ENCODE results near the gene ETF1.

The ETF1 gene

DNA sequence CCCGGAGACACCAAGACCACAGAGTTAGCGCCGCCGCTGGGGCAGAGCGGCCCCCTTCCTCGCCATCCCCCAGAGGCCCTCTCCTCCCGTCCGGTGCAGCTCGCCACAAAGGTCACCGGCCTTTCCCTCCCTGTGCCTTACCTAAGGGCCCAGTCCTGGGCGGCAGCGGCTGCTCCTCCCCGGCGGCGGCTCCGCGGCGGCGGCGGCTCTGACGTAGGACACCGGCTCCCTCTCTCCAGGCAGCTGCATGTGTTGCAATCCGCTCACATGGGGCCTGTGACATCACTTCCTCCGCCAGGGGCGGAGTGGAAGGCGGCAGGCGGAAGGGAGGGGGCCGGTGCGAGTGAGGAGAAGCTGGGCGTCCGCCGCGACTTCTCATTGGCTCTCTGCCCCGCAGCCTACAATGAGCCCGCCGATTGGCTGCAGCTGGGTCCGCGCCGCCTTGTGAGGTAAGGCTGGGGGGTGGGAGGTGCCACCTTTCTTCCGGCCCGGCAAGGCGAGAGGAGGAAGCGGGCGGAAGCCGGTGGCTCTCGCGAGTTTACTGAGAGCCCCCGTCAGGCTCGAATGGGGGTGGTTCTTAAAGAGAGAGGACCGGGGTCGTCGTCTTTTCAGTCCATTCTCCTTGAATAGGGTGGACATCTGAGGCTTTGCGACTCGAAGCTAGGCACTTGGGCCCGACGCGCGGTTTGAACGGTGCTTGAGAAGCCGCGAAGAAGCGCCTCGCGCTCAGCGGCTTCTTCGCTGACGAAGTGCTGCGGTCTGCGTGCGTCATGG, at the start of gene ETF1:
Gene ETF1 (minus strand): TSS at position 281 of the 774 bp plus-strand sequence. CDS start 318 bp downstream, outside the sequence.
- peak; percentile 97 for DNase-seq

DNA sequence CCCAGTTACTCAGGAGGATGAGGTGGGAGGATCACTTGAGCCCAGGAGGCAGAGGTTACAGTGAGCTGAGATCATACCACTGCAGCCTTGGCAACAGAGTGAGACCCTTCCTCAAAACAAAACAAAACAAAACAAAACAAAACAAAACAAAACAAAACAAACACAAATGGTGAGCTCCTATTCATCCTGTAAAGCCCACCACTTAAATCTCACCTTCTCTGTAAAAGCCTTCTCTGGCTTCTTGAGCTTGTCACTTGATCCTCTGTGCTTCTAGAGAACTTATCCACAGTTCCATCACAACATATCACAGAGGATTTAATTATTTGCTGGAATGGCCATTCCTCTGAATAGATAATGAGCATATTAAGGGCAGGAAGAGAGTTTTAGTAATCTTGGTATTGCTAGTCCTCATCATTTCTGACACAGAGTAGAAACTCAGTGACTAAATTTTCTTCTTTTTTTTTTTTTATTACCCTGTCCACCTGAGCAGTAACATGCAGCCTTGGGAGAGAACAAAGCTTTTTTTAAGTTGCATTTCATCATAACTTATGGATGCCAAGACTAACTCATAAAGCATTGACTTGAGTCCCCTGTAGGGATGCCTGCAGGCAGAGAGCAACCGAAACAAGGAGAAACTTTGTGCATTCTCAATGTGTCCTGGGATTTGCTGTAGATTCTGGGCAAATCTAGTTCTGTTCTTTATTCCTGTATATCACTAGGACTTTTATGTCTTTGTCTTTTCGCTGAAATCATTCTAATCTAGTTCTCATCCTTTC, 45.2 kb upstream of the ETF1 start:
- DNase-seq, result no peak

DNA sequence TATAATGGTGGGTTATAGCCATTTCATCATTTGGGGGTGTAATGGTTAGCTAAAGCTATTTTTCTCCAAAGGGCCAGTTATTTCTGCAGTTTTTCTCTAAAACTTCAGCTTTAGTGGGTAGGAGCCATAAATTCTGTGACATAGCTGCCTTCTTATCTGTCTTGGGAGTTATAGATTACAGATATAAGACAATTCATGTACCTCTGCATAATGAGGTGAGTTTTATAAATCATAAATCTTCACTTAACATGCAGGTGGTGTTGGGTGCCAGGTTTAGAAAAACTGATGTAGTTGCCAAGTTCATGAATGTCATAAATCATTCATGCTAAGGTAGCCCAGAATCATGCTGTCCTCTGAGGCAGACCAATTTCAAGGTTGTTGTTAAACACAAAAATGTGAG, 42.1 kb upstream of the ETF1 start:
- no peak for DNase-seq

DNA sequence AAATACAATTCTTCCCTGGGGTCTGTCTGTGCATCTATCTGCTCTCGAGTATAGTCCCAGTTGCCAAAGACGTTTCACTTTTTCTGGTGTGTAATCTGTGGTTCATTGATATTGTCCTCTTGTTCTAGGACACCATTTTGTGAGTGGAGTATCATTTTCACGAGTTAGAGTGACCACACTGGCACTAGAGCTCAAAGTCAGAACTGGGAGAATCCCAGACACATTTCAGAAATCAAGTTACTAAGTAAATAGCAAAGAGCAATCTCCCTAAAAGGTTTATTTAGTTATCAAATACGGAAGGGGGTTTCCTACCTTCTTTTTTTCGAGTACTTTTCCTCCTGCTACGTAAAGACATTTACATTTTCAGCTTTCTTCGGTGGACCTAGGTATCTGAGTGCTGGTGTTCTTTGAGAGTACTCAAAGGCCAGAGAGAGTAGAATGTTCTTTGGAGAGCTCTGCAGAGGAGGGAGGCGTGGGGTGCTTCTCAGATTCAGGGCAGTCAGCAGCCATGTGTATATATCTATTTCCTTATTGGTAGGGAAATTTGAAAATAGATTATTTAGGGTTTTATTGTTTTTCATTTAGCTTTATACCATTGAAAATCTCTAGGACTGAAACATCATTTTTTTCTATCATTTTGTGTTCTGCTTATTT, 41.1 kb upstream of the ETF1 start:
- no peak for DNase-seq

DNA sequence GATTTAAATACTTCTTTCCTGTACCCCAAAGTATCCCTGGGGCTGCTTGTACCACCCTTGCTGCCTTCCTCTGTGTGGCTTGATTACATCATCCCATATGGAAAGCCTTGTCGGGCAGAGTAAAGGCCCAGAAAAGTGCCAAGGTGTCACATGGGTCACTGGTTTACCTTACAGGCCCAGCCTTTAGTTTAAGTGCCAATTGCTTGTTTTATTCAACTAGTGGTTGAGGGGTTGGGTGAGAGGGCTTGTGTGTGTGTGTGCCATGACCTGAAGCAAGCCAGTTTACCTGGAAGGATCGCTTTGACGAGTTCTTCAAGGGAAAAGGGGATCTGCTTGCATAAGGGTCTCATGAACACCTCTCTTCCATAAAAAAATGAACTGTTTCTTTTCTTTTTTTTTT, 39.9 kb upstream of the ETF1 start:
- no peak for DNase-seq

DNA sequence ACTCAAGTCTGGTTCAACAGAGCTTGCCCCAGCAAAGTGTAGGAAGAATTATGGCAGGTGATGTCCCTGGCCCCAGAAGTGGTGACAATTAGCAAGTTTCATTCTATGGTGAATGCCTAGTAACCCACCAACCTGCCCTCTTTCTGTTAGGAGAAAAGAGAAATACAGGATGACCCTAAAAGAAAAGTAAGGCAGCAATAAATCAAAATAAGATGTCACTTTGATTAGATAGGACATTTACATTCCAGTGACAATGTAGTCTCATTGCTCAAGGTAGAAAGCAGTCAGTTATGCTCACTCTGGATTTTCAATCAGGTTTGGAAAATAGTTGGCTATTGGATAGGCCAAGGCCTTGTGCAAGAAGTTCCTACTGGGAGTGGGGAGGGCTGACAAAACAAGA, 37.7 kb upstream of the ETF1 start:
- no peak for DNase-seq

DNA sequence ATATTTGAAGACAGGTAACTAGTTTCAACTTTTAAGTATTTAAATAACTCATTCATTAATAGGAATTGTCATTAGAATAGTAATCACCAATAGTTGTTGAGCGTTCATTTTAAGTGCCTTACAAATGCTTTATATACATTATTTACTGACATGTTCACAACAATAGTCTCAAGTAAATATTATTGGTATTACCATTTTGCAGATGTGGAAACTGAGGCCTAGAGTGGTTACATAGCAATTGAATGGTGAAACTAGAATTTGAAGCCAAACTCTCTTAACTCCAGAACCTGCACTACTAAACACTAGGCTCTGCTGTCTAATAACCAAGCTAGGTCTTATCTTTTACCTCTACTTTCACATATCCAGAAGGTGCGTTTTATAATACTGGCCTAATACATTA, 37.0 kb upstream of the ETF1 start:
- DNase-seq, result no peak

DNA sequence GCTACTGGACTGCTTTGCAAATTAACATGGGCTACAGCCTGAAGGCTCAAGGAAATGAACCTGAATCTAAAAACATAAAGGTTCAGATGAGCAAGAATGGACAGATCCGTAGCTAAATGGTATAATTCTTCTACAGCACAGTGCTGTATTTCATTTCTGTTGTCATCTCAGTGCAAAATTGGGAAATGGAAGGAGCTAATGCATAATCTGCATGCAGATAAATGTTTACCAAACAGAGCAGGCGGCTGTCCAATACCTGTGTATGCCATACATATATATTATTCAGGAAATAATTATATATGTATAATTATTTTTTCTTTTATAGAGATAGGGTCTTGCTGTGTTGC, 36.5 kb upstream of the ETF1 start:
- DNase-seq, result no peak

DNA sequence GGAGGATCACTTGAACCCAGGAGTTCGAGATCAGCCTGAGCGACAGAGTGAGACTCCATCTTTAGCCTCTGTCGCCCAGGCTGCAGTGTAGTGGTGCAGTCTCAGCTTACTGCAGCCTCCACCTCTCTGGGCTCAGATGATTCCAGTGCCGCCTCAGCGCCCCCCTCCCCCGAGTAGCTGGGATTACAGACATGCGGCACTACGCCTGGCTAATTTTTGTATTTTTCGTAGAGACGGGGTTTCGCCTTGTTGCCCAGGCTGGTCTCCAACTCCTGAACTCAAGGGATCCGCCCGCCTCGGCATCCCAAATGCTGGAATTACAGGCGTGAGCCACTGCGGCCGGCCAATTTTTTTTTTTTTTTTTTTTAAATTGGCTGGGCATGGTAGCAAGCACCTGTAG, 34.4 kb upstream of the ETF1 start:
- no peak for DNase-seq

DNA sequence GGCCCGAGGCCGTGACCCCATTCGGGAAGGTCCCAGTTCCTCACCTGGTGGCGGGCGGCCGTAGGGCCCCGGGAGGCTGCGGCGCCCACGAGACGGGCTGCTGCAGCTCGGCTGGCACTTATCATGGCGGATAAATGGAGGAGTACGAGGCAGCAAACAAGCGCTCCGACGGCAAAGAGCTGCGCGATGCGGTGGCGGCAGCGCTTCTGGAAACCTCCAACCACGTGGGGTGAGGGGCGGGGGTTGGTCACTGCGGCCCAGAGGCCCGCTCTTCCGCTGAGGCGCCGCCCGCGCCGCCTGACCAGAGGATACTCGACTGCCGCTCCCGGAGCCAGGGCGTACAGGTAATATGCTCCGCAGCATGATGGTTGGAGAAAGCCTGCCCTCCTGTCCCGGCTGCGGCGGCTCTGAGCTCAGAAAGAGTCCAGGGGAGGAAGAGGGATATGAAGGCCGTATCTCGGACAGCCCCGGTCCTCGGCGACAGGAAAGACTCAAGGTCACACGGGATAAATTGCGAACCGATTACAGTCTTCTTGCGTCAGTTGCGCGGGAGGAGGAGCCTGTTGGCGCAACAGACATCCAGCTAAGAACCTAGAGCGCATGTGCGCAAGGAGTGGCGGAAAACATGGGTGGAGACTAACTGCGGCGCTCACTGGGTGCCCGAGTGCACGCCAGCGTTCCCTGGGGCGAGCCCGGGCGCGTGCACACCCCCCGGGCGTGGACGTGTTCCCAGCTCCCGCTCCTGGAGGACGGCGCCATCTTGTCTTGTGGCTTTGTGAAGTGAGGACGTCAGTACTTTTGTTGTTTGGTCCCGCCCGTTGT, 32.4 kb upstream of the ETF1 start, which contains the start of gene HSPA9:
Gene HSPA9 (minus strand): TSS at position 208 of the 822 bp plus-strand sequence. CDS start 83 bp downstream, at position 125.
- peak; percentile 96 for DNase-seq

DNA sequence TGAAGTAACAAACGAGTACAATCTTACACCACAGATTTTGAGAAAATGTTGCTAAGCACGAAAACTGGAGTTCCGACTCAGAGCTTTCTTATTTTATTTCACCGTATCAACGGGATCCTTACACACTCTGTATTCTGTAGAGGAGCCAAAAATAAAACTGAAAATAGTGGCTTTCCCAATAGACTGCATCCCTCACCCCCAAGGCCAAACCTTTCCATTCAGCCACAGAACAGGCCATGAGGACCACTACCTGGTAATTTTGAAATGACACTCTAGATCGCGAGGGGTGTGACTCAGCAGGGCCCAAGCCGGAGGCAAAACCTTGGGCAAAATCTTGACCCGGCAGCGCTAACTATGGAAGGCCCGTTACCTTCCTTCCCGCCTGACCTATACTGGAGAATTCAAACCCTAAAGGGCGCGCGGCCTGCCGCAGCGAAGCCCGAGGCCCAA, 31.7 kb upstream of the ETF1 start:
- DNase-seq, result no peak

DNA sequence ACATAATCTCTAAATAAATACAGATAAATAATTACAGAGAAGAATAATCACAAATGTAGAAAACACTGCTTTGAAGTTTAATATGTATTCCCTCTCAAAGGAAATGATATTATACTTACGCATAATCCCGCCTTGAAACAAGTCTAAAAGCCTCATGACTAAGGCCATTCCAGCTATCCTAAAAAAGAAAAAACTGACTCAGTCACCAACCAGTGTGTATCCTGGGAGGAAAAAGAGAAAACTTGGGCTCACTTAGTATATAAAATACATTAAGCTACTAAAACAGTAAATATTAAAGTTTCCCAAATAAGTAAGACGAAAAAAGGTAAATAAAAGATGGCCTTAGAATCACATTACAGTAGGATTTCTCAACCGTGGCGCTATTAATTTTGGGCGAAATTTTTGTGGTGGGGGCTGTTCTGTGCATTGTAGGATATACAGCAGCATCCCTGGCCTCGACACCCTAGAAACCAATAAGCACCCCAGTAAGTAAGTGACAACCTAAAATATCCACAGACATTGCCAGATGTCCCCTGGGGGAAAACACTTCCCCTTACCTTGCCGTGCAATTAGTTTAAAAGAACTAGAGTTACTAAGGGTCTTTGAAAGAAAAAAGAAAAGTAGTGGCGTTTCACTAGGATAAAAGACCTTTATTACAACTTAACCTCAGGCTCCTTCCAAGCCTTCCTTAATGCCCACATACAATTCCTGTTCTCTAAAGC, 31.1 kb upstream of the ETF1 start:
- no peak for DNase-seq

DNA sequence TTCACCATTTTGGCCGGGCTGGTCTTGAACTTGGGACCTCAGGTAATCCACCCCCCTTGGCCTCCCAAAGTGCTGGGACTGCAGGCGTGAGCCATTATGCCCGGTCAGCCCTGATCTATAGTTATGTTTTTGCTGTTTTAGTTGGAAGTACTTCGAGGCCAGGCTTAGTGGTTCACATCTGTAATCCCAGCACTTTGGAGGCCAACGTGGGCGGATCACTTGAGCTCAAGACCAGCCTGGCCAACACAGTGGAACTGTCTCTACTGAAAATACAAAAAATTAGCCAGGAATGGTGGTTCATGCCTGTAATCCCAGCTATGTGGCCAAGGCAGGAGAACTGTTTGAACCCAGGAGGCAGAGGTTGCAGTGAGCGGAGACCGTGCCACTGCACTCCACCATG, 30.2 kb upstream of the ETF1 start:
- DNase-seq, result no peak

DNA sequence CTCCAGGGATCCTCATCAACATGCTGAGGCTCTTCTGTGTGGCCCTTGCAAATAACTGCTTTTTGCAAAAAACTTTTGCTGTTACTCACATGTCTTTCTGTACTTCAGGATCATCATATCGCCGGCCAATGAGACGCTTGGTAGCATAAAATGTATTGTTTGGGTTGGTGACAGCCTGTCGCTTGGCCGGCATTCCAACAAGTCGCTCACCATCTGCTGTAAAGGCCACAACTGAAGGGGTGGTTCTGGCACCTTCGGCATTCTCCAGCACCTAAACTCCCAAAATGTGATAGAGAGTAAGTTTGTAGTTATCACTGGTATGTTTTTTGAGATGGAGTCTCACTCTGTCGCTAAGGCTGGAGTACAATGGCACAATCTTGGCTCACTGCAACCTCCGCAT, 27.8 kb upstream of the ETF1 start:
- no peak for DNase-seq

DNA sequence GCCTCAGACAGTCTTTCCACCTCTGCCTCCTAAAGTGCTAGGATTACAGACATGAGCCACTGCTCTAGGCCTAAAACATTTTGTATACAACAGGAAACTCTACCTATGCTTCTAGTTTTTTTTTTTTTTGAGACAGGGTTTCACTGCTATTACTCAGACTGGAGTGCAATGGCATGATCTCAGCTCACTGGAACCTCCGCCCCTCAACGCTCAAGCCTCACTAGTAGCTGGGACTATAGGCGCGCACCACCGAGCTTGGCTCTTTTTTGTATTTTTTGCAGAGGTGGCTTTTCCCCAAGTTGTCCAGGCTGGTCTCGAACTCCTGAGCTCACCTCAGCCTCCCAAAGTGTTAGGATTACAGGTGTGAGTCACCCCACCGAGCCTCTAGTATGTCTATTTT, 26.7 kb upstream of the ETF1 start:
- no peak for DNase-seq

DNA sequence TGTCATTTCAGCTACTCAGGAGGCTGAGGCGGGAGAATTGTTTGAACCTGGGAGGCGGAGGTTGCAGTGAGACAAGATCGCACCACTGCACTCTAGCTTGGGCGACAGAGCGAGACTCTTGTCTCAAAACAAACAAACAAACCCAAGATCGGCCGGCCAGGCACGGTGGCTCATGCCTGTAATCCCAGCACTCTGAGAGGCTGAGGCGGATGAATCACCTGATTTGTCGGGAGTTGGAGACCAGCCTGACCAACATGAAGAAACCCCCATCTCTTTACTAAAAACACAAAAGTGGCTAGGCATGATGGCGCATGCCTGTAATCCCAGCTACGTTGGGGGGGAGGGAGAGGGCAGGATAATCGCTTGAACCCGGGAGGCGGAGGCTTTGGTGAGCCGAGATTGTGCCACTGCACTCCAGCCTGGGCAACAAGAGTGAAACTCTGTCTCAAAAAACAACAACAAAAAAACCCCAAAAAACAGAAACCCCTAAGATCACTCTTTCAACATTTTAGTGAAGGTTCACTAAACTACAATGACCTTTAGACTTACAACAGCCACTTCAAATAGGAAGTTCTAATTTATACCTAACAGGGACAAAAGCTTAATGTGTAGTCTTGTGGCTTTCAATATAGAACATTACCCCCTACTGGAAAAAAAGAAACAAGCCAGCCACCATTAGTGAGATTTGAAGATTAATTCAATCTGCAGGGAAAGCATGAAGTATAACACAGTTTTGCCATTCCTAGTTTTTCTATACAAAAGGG, 25.2 kb upstream of the ETF1 start:
- no peak for DNase-seq

DNA sequence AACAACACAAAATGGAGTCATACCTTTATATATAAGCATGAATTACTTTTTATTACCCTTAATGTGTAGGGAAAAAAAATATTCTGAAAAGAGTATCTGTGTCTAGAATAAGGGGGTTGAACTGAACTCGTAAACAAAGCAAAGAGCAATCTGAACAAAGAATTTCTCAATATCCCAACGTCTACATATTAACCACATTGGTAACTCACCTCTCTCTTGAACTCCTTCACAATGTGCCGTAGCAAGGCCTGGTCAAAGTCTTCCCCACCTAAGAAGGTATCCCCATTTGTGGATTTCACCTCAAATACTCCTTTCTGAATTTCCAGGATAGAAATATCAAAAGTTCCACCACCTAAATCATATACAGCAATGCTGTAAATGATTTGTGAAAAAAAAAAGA, 23.8 kb upstream of the ETF1 start:
- no peak for DNase-seq

DNA sequence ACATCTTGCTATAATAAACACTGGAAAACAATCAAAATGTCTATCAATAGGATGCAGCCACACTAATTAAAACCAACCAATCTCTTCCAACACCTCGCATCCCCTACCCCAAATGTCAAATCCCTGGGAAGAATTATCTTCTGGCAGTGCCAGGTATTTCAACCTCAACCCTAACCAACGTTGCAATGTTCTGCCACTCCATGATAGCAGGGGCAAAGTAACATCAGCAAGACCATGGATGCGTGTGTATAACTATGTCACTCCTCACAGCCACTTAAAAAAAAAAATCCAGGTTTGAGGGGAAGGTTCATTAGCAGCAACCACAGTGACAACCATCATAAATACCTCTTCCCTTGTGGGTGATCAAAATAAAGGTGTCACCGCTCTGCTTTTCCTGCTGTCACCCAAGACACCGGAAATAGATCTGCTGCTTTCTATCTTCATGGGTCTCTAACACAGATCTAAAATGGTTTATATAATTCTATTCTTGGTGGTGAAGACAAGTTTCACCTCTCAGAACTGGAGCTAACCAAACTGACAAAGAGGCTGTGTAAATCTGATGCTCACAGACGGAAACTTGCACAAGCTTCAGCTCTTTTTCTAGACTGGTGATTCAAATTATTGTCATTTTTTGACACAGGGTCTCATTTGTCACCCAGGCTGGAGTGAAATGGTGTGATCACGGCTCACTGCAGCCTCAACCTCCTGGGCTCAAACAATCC, 22.2 kb upstream of the ETF1 start:
- DNase-seq, result no peak

DNA sequence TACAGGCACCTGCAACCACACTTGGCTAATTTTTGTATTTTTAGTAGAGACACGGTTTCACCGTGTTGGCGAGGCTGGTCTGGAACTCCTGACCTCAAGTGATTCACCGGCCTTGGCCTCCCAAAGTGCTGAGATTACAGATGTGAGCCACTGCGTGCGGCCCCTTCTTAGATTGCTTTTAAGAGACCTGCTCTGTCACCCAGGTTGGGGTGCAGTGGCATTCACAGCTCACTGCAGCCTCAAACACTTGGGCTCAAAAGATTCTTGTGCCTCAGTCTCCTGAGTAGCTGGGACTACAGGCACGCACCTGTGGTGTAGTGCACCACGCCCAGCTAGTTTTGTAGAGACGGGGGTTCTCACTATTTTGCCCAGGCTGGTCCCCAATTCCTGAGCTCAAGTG, 21.2 kb upstream of the ETF1 start:
- DNase-seq, result no peak

DNA sequence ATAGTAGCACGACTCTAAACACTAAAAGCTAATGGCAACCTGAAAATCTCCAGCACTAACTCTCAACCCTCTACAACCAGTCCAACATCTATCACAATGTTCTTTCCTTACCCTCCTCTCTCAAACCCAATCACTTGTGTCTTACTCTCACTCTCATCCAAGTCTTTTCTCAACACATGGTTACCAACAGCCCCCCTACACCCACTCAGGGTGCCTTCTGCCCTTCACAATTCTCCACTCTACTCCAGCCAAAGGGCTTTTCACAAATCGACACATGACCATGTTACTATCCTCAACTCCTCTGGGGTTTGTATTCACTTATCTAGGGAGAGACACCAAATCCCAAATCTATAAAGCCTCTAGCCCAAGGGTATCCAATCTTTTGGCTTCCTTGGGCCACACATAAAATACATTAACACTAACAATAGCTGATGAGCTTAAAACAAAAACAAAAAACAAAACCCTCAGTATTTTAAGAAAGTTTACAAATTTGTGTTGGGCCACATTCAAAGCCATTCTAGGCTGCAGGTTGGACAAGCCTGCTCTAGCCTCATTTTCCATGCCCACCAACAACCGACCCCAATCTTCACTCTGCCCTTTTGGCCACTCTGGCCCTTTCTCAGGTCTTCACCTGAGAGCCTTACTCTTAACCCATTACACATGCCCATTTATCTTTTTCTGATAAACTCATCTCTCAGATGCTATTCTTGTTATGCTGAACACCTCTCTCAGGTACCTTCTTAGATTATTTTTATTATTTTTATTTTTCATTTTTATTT, 20.5 kb upstream of the ETF1 start:
- DNase-seq, result no peak

Data from NCI-H1092 (cell line).